Activated T-cell treated with anti-CD3 and anti-CD28 coated beads for 48 hours (primary cell): ENCODE measurements around the gene PIWIL4.
"Not testable (repeated sequence)": the region's sequence is repeated elsewhere in the genome, so short reads cannot be mapped to it uniquely, and the experiment has no call there.

Source experiments
- DNase-seq: peaks from one replicate; pipeline ENCODE4 v3.0.0-alpha.2; 2020; ENCODE audit warnings: low read depth

Gene PIWIL4

DNA sequence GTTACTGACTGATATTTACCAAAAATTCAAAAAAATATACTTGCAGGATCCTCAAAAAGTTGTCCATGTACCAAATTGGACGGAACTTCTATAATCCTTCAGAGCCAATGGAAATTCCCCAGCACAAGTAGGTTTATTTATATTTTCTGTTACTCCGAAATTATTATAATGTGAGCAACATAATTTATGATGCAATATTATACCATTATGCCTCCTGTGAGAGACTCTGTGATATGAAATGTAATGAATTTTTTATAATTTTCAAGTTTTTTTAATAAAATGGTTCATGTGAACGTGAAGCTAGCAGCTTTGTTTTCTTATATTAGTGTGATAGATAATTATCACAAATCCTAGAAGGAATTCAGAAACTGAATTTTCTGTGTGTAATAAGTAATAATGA is 18.2 kb downstream of the PIWIL4 start:
- no peak for DNase-seq

- no peak for DNase-seq
These were observed 19.4 kb downstream of the PIWIL4 start for GRCh38 chr11:94586546-94586945.

- DNase-seq, result no peak
These were observed 19.8 kb downstream of the PIWIL4 start for GRCh38 chr11:94586978-94587377.

DNA sequence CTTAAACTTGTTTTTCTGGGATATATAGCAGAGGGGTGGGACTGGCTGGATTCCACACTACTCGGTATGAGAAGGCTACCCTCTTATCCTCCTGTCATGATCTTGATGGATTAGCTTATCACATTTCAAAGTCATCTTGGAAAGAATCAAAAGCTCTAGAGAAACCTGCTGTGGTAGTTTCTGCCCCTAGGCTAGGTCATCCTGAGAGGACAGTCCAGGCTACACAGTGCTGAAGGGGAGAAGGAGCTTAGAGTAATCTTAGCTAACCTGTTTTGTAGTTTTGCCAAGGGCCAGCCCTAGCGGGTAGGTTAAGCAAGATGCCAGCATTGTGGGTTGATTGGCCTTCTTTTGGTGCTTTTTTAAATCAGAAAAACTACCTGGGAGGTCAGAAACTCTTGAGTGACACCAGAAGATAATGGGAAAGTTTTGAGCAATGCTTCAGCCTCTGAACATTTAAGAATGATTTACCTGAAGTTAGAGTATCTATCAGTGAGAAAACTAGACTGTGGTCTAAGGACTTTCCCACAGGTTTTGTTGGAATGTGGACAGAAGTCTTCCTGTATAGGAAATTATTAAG is 21.3 kb downstream of the PIWIL4 start:
- DNase-seq, result no peak

- DNase-seq, result no peak
These were observed 23.3 kb downstream of the PIWIL4 start for GRCh38 chr11:94590352-94591041.

- DNase-seq, result no peak
These were observed 25.9 kb downstream of the PIWIL4 start for GRCh38 chr11:94593030-94593429.

- no peak for DNase-seq
These were observed 27.9 kb downstream of the PIWIL4 start for GRCh38 chr11:94595076-94595475.

DNA sequence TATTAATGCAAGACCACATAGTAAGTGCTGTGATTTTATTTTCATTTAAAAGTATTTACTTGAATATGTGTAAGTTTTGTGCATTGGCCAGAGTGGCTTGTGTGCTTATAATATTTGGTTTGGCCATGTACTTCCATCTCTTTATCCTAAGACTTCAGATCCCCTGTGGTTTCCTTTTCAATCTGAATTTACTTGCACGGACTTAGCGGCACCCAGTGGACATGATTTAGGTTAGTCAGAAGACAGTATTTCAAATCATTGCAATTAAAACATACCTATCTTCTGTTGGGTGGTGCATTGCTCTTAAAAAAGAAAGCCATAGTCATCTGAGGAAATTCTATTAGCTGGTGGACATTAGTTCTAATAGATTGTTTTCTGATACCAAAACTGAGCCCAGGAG is 30.7 kb downstream of the PIWIL4 start:
- no peak for DNase-seq

- no peak for DNase-seq
These were observed 32.3 kb downstream of the PIWIL4 start for GRCh38 chr11:94599510-94599909.

DNA sequence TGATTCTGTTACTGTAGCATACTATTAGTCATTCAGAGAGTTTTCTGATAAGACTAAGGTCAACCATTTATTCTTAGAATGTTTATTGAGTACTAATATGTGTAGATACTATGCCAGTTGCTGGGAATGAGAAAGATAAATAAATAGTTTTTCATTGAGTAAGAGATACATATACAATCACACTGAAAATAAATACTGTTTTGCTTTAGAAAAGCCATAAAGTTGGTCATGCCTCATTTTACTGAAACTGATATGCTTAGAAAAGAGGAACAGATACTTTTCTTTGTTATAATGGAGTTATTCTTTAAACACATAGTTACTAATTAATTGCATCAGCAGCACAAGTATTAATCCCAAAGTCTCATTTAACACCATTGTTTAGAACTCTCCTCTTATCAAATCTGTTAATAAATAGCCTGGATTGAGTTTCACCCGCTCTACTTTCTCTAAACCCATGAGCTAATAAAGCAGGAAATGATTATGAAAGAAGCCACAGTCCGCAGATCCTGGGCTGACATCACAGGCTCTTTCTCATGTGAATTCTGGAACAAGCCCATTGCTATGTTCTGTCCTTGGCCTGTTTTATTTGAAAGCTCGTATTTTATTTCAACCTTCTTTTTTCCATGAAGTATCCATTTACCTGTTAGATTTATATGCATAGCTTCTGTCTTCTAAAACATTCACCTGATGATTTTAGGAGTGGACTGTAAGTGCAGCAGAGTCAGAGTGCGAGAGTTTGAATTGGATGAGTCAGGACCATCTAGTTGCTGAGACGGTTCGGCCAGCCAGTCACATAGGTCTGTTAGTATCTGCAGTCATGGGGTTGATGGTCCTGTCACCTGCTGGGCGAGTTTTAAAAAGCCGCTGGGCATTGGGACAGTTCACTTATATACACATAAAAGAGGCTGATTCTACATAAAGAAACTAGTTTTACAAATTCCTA is 35.5 kb downstream of the PIWIL4 start:
- DNase-seq, result peak; percentile 18

- DNase-seq, result no peak
These were observed 36.4 kb downstream of the PIWIL4 start for GRCh38 chr11:94603587-94603986.

DNA sequence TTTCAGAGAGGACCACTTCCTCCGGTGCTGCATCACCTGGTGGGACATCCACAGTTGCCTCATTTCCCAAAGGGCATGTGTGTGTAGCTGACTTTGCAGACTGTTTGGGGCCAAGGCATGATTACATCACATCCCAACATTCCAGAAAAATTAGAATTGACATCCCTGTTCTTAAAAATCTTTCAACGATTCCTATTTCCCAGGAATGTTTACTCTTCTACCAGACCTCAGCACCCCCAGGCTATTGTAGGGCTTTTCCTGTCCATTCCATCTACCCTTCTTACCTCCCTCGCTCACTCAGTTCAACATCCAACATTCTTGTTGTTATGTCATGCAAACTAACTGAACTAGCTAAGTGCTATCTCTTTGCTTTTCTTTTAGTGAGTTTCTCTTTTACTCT is 37.3 kb downstream of the PIWIL4 start:
- DNase-seq, result no peak

DNA sequence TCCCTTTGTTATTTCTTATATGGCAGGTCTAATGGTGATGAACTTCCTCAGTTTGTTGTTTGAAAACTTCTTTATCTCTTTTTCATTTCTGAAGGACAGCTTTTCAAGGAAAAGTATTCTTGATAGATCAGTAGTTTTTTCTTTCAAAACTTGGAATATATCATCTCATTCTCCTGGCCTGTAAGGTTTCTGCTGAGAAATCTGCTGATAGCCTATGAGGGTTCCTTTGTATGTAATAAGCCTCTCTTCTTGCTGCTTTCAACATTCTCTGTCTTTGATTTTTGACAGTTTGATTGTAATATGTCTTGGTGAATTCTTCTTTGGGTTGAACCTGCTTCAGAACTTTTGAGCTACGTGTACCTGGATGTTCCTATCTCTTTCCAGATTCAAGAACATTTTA is 46.0 kb downstream of the PIWIL4 start:
- DNase-seq, result no peak

GRCh38 chr11:94623120-94623735 is 56.1 kb downstream of the PIWIL4 start:
- peak; percentile 19 for DNase-seq

- DNase-seq, result not testable (repeated sequence)
These were observed 58.3 kb downstream of the PIWIL4 start for GRCh38 chr11:94625422-94625821.

DNA sequence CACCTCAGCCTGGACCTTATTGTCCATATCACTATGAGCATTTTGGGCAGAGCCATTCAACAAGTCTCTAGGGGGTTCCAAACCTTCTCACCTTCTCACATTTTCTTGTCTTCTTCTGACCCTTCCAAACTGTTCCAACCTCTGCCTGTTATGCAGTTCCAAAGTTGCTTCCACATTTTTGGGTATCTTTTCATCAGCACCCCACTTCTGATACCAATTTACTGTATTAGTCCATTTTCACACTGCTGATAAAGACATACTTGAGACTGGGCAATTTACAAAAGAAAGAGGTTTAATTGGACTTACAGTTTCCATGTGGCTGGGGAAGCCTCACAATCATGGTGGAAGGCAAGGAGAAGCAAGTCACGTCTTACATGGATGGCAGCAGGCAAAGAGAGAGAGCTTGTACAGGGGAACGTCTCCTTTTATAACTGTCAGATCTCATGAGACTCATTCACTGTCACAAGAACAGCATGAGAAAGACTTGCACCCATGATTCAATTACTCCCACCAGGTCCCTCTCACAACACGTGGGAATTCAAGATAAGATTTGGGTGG is 59.9 kb downstream of the PIWIL4 start:
- not testable (repeated sequence) for DNase-seq

GRCh38 chr11:94629741-94630140 is 62.6 kb downstream of the PIWIL4 start:
- DNase-seq, result no peak

DNA sequence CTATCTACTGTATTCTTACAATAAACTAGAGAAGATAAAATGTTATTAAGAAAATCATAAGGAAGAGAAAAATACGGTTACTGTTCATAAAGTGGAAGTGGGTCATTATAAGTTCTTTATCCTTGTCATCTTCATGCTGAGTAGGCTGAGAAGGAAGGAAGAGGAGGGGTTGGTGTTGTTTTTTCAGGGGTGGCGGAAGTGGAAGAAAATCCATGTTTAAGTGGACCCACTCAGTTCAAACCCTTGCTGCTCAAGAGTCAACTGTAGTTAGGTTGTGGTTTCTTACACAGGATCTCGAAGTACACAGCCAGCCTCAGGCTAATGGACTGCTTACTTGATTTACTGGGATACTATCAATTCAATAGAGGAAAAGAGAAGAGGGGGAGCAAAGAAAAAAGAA is 63.1 kb downstream of the PIWIL4 start:
- no peak for DNase-seq

- no peak for DNase-seq
These were observed 65.2 kb downstream of the PIWIL4 start for GRCh38 chr11:94632356-94632755.

DNA sequence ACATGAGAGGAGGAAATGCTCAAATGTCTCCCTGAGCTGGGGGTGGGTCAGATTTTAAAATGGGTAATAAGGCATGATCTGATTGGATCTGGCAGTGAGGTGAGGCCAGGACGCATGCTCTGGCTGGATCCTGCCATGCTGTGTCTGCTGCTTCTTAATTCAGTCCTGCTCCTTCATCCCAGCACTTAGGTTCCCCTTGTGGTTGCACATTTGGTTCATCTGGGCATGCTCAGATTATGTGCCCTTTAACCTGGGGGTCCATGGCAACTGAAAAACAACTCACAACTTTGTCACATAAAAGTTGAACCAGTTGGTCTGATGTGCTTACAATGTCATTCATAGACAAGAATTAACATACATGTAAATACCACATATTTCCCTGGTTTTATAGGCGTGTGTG is 67.9 kb downstream of the PIWIL4 start:
- no peak for DNase-seq

DNA sequence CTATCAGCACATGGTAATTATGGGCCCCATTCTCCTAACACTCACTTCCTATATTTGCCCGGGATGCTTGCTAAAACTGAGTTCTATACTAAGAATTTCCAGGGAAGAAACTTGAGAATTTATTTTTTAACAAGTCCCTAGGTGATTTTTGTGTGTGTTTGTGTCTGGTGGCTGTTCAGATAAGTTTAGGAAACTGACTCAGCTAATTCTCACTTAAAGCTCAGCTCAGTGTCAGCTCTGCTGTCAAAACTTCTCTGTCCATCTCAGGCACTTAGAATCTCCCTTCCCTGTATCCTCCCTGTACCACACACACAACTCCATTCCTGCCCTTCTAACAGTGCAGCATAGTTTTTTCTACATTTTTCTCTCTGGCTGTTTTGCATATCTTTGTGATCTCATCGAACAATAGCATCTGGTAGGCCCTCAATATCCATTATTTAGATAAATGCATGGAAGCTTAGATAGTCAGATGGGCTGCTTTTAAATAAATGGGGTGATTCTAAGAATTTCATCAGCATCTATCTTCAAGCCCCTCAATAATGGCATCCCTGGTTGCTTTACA is 69.3 kb downstream of the PIWIL4 start:
- DNase-seq, result no peak
